PC-9 (cell line): ENCODE measurements around the gene PSMB2.

ENCODE experiments used
- CTCF ChIP-seq: fragments of 200-600 bp; sonication (generic); conservative IDR thresholded peaks from 2 replicates; pipeline ENCODE4 v1.6.1; 2017; ENCODE audit warnings: mixed run types, antibody characterized with exemption, mild to moderate bottlenecking, moderate library complexity
- EZH2 ChIP-seq: fragments of 200-600 bp; sonication (generic); IDR thresholded peaks from 2 replicates; pipeline ENCODE4 v1.8.0; 2017; ENCODE audit warnings: antibody characterized with exemption, low read depth

- no peak for TF ChIP-seq CTCF
- no peak for TF ChIP-seq EZH2
Observed at GRCh38 chr1:35589516-35590427, 51.6 kb downstream of the PSMB2 start.
